ENCODE data around the gene SLC5A10.

- no peak for TF ChIP-seq POLR2AphosphoS5 (IDR thresholded peaks at IDR 0.05; ENCODE audit: low read depth, low read length)
- no peak for TF ChIP-seq POLR2A (IDR thresholded peaks at IDR 0.05; ENCODE audit: low read depth, low read length)
Observed at GRCh38 chr17:19000531-19001325, 48.8 kb downstream of the SLC5A10 start.
